Fibroblast of pulmonary artery (primary cell): ENCODE measurements around the gene PKD2L2.

ENCODE experiments used
- DNase-seq: peaks from one replicate; pipeline ENCODE4 v3.0.0-alpha.2; 2010; ENCODE audit warnings: low read depth
- H3K4me3 ChIP-seq: replicated peaks from 2 replicates; pipeline ENCODE4 v1.5.1; 2011; ENCODE audit warnings: low read depth, mild to moderate bottlenecking, control low read depth, low read length, moderate library complexity
- CTCF ChIP-seq: IDR thresholded peaks from 2 replicates; pipeline ENCODE4 v1.5.1; 2011; ENCODE audit warnings: mild to moderate bottlenecking, control low read depth, low read length, inconsistent platforms; ENCODE audit errors: missing control alignments

The PKD2L2 gene

GRCh38 chr5:137867664-137868063 is 21.6 kb upstream of the PKD2L2 start, which contains the start of gene MYOT:
MYOT (plus strand) TSS chr5:137867860; CDS start chr5:137870652, 2,792 bp downstream.
- DNase-seq: no peak
- no peak for TF ChIP-seq CTCF
- no peak within 1 kb of the TSS for H3K4me3 ChIP-seq

GRCh38 chr5:137870647-137871339 is 18.5 kb upstream of the PKD2L2 start:
- no peak for TF ChIP-seq CTCF
- no peak for DNase-seq

GRCh38 chr5:137871571-137871970 is 17.7 kb upstream of the PKD2L2 start:
- DNase-seq: no peak
- no peak for TF ChIP-seq CTCF
- H3K4me3 ChIP-seq: no peak overlapping the region

More at GRCh38 chr5:137870647-137871339, 18.5 kb upstream of the PKD2L2 start:
- no peak overlapping the region for H3K4me3 ChIP-seq

- no peak for DNase-seq
- no peak overlapping the region for H3K4me3 ChIP-seq
- TF ChIP-seq CTCF: no peak
Observed at GRCh38 chr5:137872466-137872865, 16.8 kb upstream of the PKD2L2 start.

GRCh38 chr5:137876101-137876500 is 13.2 kb upstream of the PKD2L2 start:
- H3K4me3 ChIP-seq: no peak overlapping the region
- DNase-seq: no peak
- TF ChIP-seq CTCF: no peak

GRCh38 chr5:137880313-137880712 is 8.9 kb upstream of the PKD2L2 start:
- no peak overlapping the region for H3K4me3 ChIP-seq
- no peak for TF ChIP-seq CTCF
- no peak for DNase-seq

- H3K4me3 ChIP-seq: no peak overlapping the region
- no peak for TF ChIP-seq CTCF
- DNase-seq: no peak
Observed at GRCh38 chr5:137887831-137888230, 1.4 kb upstream of the PKD2L2 start.
